K562 (cell line): ENCODE data around the gene ELF2. TPM values are rescaled to one million over a fixed set of nuclear protein-coding genes. Genes with fewer than 3 reads are reported as not detected.

ENCODE experiments used
- BCL6 ChIP-seq: fragments of 250-450 bp; sonication (Bioruptor Pico); IDR thresholded peaks from 2 replicates; pipeline ENCODE4 v1.4.0; 2020
- E2F5 ChIP-seq: sonication (generic); formaldehyde crosslinking; IDR thresholded peaks from 2 replicates; pipeline ENCODE4 v1.8.0; 2022; ENCODE audit warnings: mild to moderate bottlenecking, missing genetic modification reagents
- E2F6 ChIP-seq, 2 experiments: IDR thresholded peaks; 2 replicates each; pipeline ENCODE4 v1.6.1; 2011; ENCODE audit warnings: borderline replicate concordance in 1 of 2, control low read depth in 1 of 2, low read depth in 1 of 2, low read length in 1 of 2, mild to moderate bottlenecking in 1 of 2, mixed read lengths in 1 of 2, moderate library complexity in 1 of 2; ENCODE audit not compliant: insufficient read depth in 1 of 2, insufficient read length in 1 of 2, poor library complexity in 1 of 2, severe bottlenecking in 1 of 2; ENCODE audit errors: extremely low read depth in 1 of 2
- EP300 ChIP-seq: IDR thresholded peaks from 2 replicates; pipeline ENCODE4 v1.6.1; 2012; ENCODE audit warnings: low read length, improper control_type of control experiment
- EWSR1 ChIP-seq: fragments of 450-650 bp; IDR thresholded peaks from 2 replicates; pipeline ENCODE4 v1.6.1; 2018; ENCODE audit warnings: borderline replicate concordance, mild to moderate bottlenecking, low read depth, moderate library complexity; ENCODE audit not compliant: partially characterized antibody
- GTF2F1 ChIP-seq: IDR thresholded peaks from 2 replicates; pipeline ENCODE4 v1.6.1; 2011; ENCODE audit warnings: low read depth, low read length, improper control_type of control experiment
- MEIS2 ChIP-seq: fragments of 450-650 bp; IDR thresholded peaks from 2 replicates; pipeline ENCODE4 v1.6.1; 2014; ENCODE audit warnings: mild to moderate bottlenecking; ENCODE audit not compliant: partially characterized antibody
- MXD1 ChIP-seq: fragments of 250-450 bp; sonication (Bioruptor Pico); IDR thresholded peaks from 2 replicates; pipeline ENCODE4 v1.8.0; 2021; ENCODE audit warnings: borderline replicate concordance, mild to moderate bottlenecking, moderate library complexity; ENCODE audit not compliant: poor library complexity, severe bottlenecking
- NELFE ChIP-seq: IDR thresholded peaks from 2 replicates; pipeline ENCODE4 v1.6.1; 2011; ENCODE audit warnings: mild to moderate bottlenecking; ENCODE audit not compliant: insufficient read depth, insufficient read length
- NR4A1 ChIP-seq, 2 experiments: fragments of 250-450 bp in 1 of 2; fragments of 450-650 bp in 1 of 2; sonication (Bioruptor Pico) in 1 of 2; IDR thresholded peaks; 2 replicates each; pipeline versions ENCODE4 v1.4.0 to v1.6.1; 2016 to 2020; ENCODE audit warnings: mild to moderate bottlenecking in 2 of 2, missing compliant biosample characterization in 1 of 2, missing genetic modification characterization in 1 of 2, moderate library complexity in 1 of 2
- SLC30A9 ChIP-seq: fragments of 250-450 bp; sonication (Bioruptor Pico); IDR thresholded peaks from 2 replicates; pipeline ENCODE4 v1.8.0; 2022; ENCODE audit warnings: mild to moderate bottlenecking, moderate library complexity
- STAT6 ChIP-seq: sonication (generic); formaldehyde crosslinking; IDR thresholded peaks from 2 replicates; pipeline ENCODE4 v1.8.1; 2023; ENCODE audit warnings: mild to moderate bottlenecking, missing genetic modification reagents
- TBL1XR1 ChIP-seq, 2 experiments: IDR thresholded peaks; 2 replicates each; pipeline ENCODE4 v1.6.1; 2012; ENCODE audit warnings: improper control_type of control experiment in 2 of 2, low read length in 2 of 2, mild to moderate bottlenecking in 1 of 2
- U2AF1 ChIP-seq: fragments of 200-400 bp; formaldehyde crosslinking; optimal IDR thresholded peaks from 2 replicates; pipeline ENCODE3; 2017; ENCODE audit warnings: mild to moderate bottlenecking, low read depth, low read length, moderate library complexity
- ZBTB12 ChIP-seq: fragments of 250-450 bp; sonication (Bioruptor Pico); IDR thresholded peaks from 2 replicates; pipeline ENCODE4 v1.4.0; 2020
- ZBTB17 ChIP-seq: fragments of 450-650 bp; formaldehyde crosslinking; IDR thresholded peaks from 2 replicates; pipeline ENCODE4 v1.4.0; 2020; ENCODE audit warnings: mild to moderate bottlenecking
- ZNF12 ChIP-seq: sonication (generic); formaldehyde crosslinking; IDR thresholded peaks from 2 replicates; pipeline ENCODE4 v1.4.0; 2020; ENCODE audit warnings: mild to moderate bottlenecking, missing genetic modification reagents
- ZNF121 ChIP-seq: sonication (generic); formaldehyde crosslinking; conservative IDR thresholded peaks from 2 replicates; pipeline ENCODE4 v1.8.0; 2022; ENCODE audit warnings: missing genetic modification reagents
- ZNF224 ChIP-seq: sonication (generic); formaldehyde crosslinking; IDR thresholded peaks from 2 replicates; pipeline ENCODE4 v1.8.0; 2022; ENCODE audit warnings: mild to moderate bottlenecking, missing genetic modification reagents
- ZNF589 ChIP-seq: fragments of 200-800 bp; sonication (Bioruptor generic); IDR thresholded peaks from 2 replicates; pipeline ENCODE4 v1.6.1; 2016; ENCODE audit warnings: low read depth, missing genetic modification characterization, missing compliant biosample characterization
- polyA plus RNA-seq, 8 experiments: library from polyadenylated mRNA; depleted of rRNA in 4 of 8; stranded (reverse) in 5 of 8; unstranded in 3 of 8; fragments of >200 nt; fragmentation: Nextera tagmentation in 2 of 8; fragmentation: Illumina TruSeq in 1 of 8; extraction: Ambion mirVana in 2 of 8; extraction: Trizol in 1 of 8; gene quantifications; 2 replicates each; pipeline versions ENCODE4 v1.2.1 to v1.2.3, GENCODE V29; 2011 to 2014; ENCODE audit warnings: inconsistent platforms in 1 of 8, missing spikeins in 1 of 8
- total RNA-seq, 7 experiments: library from RNA; depleted of rRNA in 6 of 7; stranded (reverse); fragments of >200 nt in 6 of 7; fragmentation: Illumina TruSeq in 2 of 7; extraction: Trizol in 2 of 7; gene quantifications; 2 replicates each; pipeline versions ENCODE4 v1.2.1 to v1.2.3, GENCODE V29; 2011 to 2021; ENCODE audit warnings: low replicate concordance in 1 of 7

Gene ELF2
- total and polyA plus RNA-seq, 9 of the 15 experiments (the other 6 are each of a cell fraction or from before 2014, with no cell fraction given), result 9.4 to 58.7 (median 41.6) TPM

- TF ChIP-seq NR4A1 (CRISPR knock-in tag; IDR thresholded peaks at IDR 0.05), result no peak
- no peak for TF ChIP-seq NR4A1 (tag; IDR thresholded peaks at IDR 0.05)
- no peak for TF ChIP-seq ZBTB17
- no peak for TF ChIP-seq EWSR1
- no peak for TF ChIP-seq NELFE
- TF ChIP-seq ZNF121 (CRISPR knock-in tag), result no peak
- TF ChIP-seq ZNF589 (CRISPR knock-in tag), result no peak
- no peak for TF ChIP-seq ZNF224 (CRISPR knock-in tag)
- 0 out of 4 replicates have a peak, but pooled peaks of 1 of the 2 experiments have one; percentile 39 for TF ChIP-seq TBL1XR1 (IDR thresholded peaks at IDR 0.05; ENCODE audit: low read length in 2 of 2)
- TF ChIP-seq STAT6 (CRISPR knock-in tag), result no peak
- TF ChIP-seq MXD1 (CRISPR knock-in tag), result no peak
- no peak; the same call in 1 of the 2 replicates for TF ChIP-seq ZNF12 (CRISPR knock-in tag)
- no peak for TF ChIP-seq EP300
- TF ChIP-seq E2F6 (IDR thresholded peaks at IDR 0.05; ENCODE audit: borderline replicate concordance in 1 of 2, extremely low read depth in 1 of 2, insufficient read depth in 1 of 2, insufficient read length in 1 of 2, low read depth in 1 of 2, low read length in 1 of 2, poor library complexity in 1 of 2, severe bottlenecking in 1 of 2), result peak; percentile 40 to 65
- TF ChIP-seq E2F5, result 0 out of 2 replicates have a peak, but pooled peaks have one; percentile 41
- no peak for TF ChIP-seq SLC30A9 (CRISPR knock-in tag)
- peak; percentile 62 for TF ChIP-seq MEIS2
- 0 out of 2 replicates have a peak, but pooled peaks have one; percentile 26 for TF ChIP-seq GTF2F1
- no peak for TF ChIP-seq U2AF1
- no peak for TF ChIP-seq ZBTB12
- no peak for TF ChIP-seq BCL6
These were observed 92.8 kb downstream of the ELF2 start (continued) for GRCh38 chr4:139083956-139084803.
